ENCODE data around the gene KLHL35. TPM values are rescaled to one million over a fixed set of nuclear protein-coding genes. Genes with fewer than 3 reads are reported as not detected.

Gene KLHL35, protein sequence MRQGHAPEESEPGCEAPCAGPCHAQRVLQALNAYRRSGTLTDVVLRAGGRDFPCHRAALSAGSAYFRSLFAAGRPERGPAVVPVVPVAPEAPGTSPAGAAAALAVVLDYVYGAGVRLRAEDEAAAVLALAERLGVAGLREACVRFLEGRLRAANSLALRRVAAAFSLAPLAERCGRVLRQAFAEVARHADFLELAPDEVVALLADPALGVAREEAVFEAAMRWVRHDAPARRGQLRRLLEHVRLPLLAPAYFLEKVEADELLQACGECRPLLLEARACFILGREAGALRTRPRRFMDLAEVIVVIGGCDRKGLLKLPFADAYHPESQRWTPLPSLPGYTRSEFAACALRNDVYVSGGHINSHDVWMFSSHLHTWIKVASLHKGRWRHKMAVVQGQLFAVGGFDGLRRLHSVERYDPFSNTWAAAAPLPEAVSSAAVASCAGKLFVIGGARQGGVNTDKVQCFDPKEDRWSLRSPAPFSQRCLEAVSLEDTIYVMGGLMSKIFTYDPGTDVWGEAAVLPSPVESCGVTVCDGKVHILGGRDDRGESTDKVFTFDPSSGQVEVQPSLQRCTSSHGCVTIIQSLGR
- 0.84 TPM for total RNA-seq

- ATAC-seq: no peak
Observed at GRCh38 chr11:75432911-75433321, at the start of gene KLHL35. Gene KLHL35, minus strand, starts transcription at chr11:75433203. Its CDS starts 2,574 bp downstream, at chr11:75430629.

DNA sequence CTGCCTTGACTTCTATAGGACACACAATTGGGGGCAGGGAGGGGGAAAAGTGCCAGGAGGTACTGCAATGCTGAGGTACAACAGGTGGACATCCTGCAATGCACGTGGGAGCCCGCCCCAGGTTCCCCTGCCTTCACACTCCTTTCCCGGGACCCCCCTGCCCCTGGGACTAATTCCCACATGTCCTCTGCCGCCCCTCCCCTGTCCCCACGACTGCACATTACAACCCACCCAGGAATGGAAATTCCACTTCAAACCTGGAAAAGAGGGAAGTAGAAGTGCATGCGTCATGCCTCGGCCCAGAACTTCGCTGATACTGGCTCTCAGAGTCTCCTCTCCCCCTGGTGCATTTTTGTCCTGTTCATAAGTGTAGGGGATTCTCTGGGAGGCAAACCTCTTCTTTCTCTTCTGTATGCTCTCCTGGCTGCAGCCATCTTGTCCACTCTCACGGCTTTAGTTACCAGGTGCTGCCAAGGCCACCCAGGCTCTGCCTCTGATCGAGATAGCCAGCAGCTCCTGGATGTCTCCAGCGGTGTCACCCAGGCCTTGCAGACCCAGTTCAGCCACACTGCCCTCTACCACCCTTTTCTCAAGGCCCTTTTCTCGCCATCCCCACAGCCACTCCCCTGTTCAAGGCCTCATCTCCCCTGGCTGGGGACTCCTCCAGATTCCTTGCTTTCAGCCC, 49.1 kb upstream of the KLHL35 start:
- ATAC-seq: no peak

DNA sequence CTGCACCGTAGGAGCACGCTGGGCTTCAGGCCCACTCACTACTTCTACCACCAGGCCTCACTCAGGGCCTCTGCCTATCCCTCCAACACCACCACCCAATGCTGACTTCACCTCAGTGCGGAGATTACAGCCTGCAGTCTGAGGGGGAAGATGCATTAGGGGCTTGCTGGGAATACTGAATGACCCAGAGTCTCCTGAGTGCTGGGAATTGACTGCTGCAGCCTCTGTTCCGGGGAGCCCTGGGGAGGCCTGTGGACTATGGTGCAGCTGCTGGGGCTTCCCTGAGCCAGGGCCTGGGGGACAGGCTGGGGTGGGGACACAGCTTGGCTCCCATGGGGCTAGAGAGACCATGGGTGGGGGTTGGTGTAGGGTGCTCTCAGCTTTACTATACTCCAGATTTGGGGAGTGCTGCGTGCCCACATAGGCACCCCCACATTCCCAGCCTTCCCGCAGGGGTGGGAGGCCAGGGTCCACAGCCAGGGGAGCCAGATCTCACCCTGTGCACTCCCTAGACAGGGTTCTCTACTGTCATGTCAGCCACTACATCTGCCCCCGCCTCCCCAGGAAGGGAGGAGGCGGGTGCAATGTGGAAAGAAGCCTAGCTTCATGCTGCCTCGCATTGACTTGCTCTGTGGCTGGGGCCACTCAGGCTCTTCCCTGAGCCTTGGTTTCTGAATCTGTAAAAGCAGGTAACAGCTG, 48.4 kb upstream of the KLHL35 start:
- ATAC-seq: no peak

DNA sequence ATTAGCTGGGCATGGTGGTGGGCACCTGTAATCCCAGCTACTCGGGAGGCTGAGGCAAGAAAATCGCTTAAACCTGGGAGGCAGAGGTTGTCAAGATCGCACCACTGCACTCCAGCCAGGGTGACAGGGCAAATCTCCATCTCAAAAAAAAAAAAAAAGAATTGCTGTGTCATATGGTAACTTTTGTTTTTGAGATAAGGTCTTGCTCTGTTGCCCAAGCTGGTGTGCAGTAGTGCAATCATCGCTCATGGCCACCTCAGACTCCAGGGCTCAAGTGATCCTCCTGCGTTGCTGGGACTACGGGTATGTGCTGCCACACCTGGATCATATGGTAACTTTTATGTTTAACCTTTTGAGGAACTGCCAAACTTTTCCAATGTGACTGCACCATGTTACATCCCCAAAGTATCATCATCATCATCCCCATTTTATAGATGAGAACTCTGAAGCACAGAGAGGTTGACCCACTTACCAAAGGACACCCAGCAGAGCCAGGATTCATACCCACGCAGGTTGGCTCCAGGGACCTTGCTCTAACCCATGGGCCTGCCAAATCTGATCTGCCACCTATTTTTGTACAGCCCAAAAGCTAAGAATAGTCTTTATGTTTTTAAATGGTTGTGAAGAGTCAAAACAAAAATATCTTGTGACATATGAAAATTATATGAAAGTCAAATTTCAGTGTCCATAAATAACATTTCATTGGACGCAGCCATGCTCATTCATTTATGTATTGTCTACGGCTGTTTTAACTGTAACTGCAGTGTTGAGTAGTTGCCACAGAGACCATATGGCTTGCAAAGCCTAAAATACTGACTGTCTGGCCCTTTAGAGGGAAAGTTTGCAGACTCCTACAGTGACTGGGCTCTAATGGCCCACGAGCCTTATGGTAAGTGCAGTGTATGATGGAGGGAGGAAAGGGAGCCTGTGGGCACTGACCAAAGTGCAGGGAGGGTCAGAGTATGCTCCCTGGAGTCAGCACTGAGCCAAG, 47.5 kb upstream of the KLHL35 start:
- no peak for ATAC-seq

- ATAC-seq: no peak
Observed at GRCh38 chr11:75479597-75480145, 46.7 kb upstream of the KLHL35 start.

- no peak for ATAC-seq
Observed at GRCh38 chr11:75478783-75479596, 46.0 kb upstream of the KLHL35 start.

DNA sequence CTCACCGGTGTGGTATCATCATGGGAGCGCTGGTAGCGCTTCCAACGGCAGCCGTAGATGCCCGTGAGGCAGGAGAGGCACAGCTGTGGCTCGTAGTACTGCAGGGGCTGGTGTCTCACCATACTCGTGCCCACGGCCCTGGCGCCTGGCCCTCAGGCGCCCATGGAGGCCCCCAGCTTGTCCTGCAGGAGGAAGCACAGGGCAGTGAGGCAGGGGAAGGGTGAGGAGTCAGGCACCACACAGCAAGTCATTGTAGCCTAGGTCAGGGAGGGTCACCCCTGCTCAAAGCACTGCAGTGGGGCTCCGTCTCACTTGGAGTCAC, 44.6 kb upstream of the KLHL35 start:
- no peak for ATAC-seq

- peak; percentile 30 for ATAC-seq
Observed at GRCh38 chr11:75476739-75477613, 44.0 kb upstream of the KLHL35 start.

GRCh38 chr11:75475767-75476650, 43.0 kb upstream of the KLHL35 start:
- ATAC-seq: peak; percentile 25

GRCh38 chr11:75474878-75475766, 42.1 kb upstream of the KLHL35 start:
- ATAC-seq: no peak

DNA sequence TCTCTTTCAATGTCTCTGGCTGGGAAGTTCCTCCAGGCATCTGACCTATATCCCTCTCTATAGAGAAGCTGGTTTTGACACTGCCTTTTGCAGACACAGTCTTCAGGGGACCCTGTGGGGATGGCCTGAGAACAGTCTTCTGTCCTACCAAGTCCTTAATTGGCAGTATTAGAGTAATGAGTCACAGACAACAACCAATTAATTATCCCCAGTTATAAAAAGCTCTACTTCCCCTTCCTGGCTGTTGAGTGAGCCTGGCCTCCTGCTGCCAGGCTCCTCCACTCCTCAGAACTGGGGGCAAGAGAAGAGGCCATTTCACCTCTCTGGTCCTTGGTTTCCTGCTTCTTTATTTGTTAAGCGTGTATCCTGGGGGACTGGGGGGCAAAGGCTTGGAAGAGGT, 41.2 kb upstream of the KLHL35 start:
- ATAC-seq: no peak

DNA sequence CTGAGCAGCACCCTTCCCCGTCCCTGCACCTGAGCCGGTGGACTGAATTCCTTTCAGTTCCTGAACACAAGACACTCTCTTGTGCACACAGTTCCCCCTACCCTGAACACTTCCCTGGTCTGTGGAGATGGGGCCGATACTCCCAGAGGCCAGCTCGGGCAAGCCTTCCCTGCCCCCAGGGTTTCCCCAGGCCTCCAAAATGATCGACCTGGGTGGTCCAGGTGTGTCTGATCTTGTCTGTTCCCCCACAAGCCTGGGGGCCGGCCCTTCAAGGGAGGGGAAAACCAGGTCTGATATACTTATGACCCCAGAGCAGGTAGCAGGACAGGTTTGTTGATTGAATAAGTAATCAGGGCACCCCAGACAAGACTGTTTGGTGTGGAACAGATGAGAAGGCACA, 40.7 kb upstream of the KLHL35 start:
- ATAC-seq: no peak

DNA sequence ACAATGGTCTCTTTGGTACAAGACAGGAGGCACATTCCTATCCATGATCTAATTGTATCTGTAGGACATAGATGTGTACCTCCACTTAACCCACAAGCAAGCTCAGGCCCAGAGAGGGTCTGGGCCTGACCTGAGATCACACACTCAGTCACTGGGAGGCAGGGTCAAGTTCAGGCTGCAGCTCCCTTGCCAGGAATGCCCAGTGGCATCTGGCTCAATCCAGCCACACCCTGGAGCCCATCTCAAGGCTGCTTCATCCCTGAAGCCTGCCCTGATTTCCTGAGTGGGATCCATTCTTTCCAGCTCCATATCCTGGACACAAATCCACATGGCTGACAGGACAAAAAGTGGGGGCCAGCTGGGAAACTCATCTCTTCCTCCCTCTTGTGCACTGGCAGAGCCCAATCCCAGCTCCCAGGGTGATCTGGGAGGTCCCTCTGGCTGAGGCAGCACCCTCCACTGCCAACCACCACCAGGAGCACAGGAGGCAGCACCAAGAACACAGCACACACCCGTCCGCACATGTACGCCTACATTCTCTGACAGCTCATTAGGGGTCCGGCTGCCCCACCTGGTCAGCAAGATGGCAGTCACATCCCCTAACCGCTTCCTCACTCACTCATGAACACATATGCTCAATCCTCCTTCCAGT, 39.2 kb upstream of the KLHL35 start:
- ATAC-seq: no peak

DNA sequence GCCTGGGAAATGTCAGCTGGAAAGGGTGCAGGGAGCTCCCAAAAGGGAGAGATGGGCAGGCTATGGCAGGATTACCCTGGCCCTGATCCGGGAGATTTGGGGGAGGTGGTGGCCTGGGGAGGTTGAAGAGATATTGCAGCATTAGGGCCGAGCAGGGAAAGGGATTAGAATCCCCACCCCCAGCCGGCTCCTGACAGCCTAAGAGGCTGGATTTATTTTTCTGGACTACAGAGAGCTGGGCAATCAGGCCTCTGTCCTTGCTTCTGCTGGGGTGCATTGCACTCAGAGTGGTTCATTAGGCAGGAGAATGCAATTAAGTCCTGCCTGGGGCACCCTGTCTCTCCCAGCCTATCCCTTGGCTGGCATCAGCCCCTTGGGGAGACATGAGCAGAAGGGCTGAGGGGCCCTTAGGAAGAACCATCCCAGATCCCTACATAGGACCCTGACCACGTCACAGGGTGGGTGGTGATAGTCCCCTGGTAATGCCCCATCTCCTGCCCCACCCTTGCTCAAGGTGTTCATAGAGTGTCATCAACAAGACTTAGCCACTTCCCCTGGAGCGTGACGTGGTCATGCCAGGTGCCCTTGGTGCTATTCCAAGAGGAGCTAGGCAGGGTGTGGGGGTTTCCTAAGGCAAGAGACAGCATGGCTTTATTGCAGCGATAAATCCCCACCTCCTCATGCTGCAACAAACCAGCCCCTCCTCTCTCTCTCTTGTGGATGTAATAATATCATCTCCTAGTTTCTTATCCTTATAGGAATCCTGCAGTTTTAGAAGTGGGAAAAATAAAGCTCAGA, 38.4 kb upstream of the KLHL35 start:
- ATAC-seq: no peak

DNA sequence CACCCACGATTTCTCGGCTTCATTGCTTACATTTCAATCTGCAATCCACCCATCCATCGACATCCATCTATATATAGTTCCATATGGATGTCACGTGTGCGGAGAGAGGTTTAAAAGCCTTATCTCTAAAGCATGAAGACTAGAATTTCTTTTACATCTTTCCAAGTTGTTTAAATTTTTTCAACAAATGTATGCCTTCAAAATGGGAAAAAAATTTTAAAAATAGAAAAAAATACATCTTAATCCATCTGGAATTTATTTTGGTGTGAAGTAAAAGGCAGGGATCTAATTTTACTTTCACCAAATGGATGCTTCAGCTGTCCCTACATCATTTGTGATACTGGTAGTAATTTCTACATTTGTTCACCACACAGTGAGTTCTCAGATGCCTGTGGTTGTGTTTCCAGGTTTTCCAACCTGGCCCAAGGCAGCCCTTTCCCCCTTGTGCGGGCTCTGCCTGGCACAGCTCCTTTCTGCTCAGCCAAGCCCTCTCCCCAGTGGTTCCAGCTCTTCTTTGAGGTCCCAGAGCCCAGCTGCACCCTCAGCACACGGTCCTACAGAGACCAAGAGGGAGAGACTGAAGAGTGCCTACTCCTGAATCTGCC, 37.6 kb upstream of the KLHL35 start:
- ATAC-seq: no peak

All from esophagus mucosa (tissue), 1 donor.